ENCODE results near the gene MICAL3. TPM values are rescaled to one million over a fixed set of nuclear protein-coding genes. Genes with fewer than 3 reads are reported as not detected.

Gene MICAL3
- total and polyA plus RNA-seq, 2 of the 8 experiments (the other 6 are each of a cell fraction or from before 2014, with no cell fraction given) = 8.3 to 41.8 TPM

- no peaks in the 10 kb centered on the region for H3K9me3 ChIP-seq (ENCODE audit: insufficient read depth in 2 of 2, low read depth in 1 of 2, low read length in 1 of 2)
- H2BK12ac ChIP-seq (ENCODE audit: low read depth, low read length) = no peak overlapping the region
- no peak overlapping the region for H3K4me3 ChIP-seq (ENCODE audit: extremely low read depth in 1 of 4, insufficient read depth in 2 of 4, low read depth in 3 of 4, low read length in 4 of 4)
- no peak overlapping the region for H2BK5ac ChIP-seq (ENCODE audit: low read depth, low read length)
- no peak overlapping the region for H3K18ac ChIP-seq (ENCODE audit: extremely low read depth, low read length)
- CTCF ChIA-PET (ENCODE audit: partially characterized antibody) = no interaction called here
- no peak for FAIRE-seq
- no peaks in the 10 kb centered on the region for H3K23me2 ChIP-seq (ENCODE audit: low read depth, low read length)
- H2BK120ac ChIP-seq (replicated peaks; ENCODE audit: low read depth, low read length) = no peak overlapping the region
- H3K79me2 ChIP-seq (ENCODE audit: control insufficient read depth in 1 of 2, insufficient read depth in 2 of 2, low read length in 2 of 2) = peaks cover 5 to 74% of the 10 kb centered on the region in 2 experiments
- DNase-seq (ENCODE audit: low read depth in 1 of 2, low spot score in 2 of 2) = no peak
- H2BK15ac ChIP-seq (ENCODE audit: low read length) = no peak overlapping the region
- H4K5ac ChIP-seq (ENCODE audit: insufficient read length, low read depth, low read length) = no peak overlapping the region
- H2AK5ac ChIP-seq (ENCODE audit: low read depth, low read length) = no peak overlapping the region
- H3K79me1 ChIP-seq (ENCODE audit: low read depth, low read length) = peaks cover 26% of the 10 kb centered on the region
- 91% methylated on average over 5 of the region's 5 CpGs; no CpG with 5 or more reads in 1 of the 2 experiments for WGBS, 2 experiments (ENCODE audit: extremely low coverage in 1 of 2, insufficient coverage in 1 of 2, insufficient read length in 1 of 2, insufficient replicate concordance in 2 of 2, low coverage in 1 of 2, low lambda C conversion rate in 2 of 2, missing lambda C conversion rate in 1 of 2)
- no peak overlapping the region for H3K9ac ChIP-seq (replicated peaks in 1 of 4; ENCODE audit: extremely low read depth in 1 of 4, low read depth in 3 of 4, low read length in 3 of 4)
- H3K56ac ChIP-seq (replicated peaks; ENCODE audit: insufficient read length, low read depth, low read length) = no peak overlapping the region
- H3K4ac ChIP-seq (replicated peaks; ENCODE audit: insufficient read length, low read depth, low read length) = no peak overlapping the region
- H4K91ac ChIP-seq (replicated peaks; ENCODE audit: insufficient read length, low read length) = no peak overlapping the region
- H3K4me2 ChIP-seq (ENCODE audit: insufficient read depth in 1 of 2, low read depth in 2 of 2, low read length in 2 of 2) = no peak overlapping the region
- peaks cover 0 to 7% (median 6%) of the 10 kb centered on the region in 4 experiments; a peak in 6 of 7 replicates for H3K4me1 ChIP-seq (replicated peaks in 1 of 4; ENCODE audit: control insufficient read depth in 3 of 4, insufficient read depth in 4 of 4, low read length in 3 of 4)
- no peak overlapping the region for H3K27ac ChIP-seq (ENCODE audit: low read depth, low read length)
- H3K14ac ChIP-seq (ENCODE audit: insufficient read length) = no peak overlapping the region
- H3K23ac ChIP-seq (ENCODE audit: insufficient read length) = no peak overlapping the region
- no peak overlapping the region for H2BK20ac ChIP-seq (ENCODE audit: low read length)
- no peak overlapping the region for H4K8ac ChIP-seq (ENCODE audit: extremely low read depth, insufficient read depth, low read length)
- H3K36me3 ChIP-seq (ENCODE audit: control insufficient read depth in 2 of 4, insufficient read depth in 4 of 4, low read length in 3 of 4) = no peaks in the 10 kb centered on the region
- POLR2A ChIA-PET (ENCODE audit: partially characterized antibody) = no interaction called here
- no peaks in the 10 kb centered on the region for H3K27me3 ChIP-seq (replicated peaks in 1 of 4; ENCODE audit: control insufficient read depth in 3 of 4, extremely low read depth in 1 of 4, insufficient read depth in 3 of 4, low read length in 3 of 4)
- no peak overlapping the region for H2AFZ ChIP-seq (ENCODE audit: low read length)
- peaks cover 9 to 31% of the 10 kb centered on the region in 2 experiments for H4K20me1 ChIP-seq (replicated peaks in 1 of 2; ENCODE audit: control insufficient read depth in 1 of 2, insufficient read depth in 2 of 2, low read length in 2 of 2)
- TF ChIP-seq JUN (IDR thresholded peaks at IDR 0.05; ENCODE audit: low read depth, low read length) = no peak
- TF ChIP-seq BRCA1 (IDR thresholded peaks at IDR 0.05; ENCODE audit: low read depth, low read length) = no peak
- no peak for TF ChIP-seq SP1 (IDR thresholded peaks at IDR 0.05; ENCODE audit: low read depth, low read length)
- TF ChIP-seq, protein P1, sequence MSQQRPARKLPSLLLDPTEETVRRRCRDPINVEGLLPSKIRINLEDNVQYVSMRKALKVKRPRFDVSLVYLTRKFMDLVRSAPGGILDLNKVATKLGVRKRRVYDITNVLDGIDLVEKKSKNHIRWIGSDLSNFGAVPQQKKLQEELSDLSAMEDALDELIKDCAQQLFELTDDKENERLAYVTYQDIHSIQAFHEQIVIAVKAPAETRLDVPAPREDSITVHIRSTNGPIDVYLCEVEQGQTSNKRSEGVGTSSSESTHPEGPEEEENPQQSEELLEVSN (IDR thresholded peaks at IDR 0.05) = no peak
- TF ChIP-seq TEAD4 (IDR thresholded peaks at IDR 0.05; ENCODE audit: low read depth, low read length) = no peak
- no peak for TF ChIP-seq RXRA (IDR thresholded peaks at IDR 0.05; ENCODE audit: insufficient read depth, low read depth, low read length)
- no peak for TF ChIP-seq CBX8 (IDR thresholded peaks at IDR 0.05; ENCODE audit: borderline replicate concordance, low read depth, low read length)
- no peak for TF ChIP-seq KDM5A (IDR thresholded peaks at IDR 0.05; ENCODE audit: low read length)
- no peak for TF ChIP-seq GTF2F1 (IDR thresholded peaks at IDR 0.05; ENCODE audit: borderline replicate concordance, low read depth, low read length)
- no peak for TF ChIP-seq CHD1 (IDR thresholded peaks at IDR 0.05; ENCODE audit: low read depth, low read length)
- TF ChIP-seq MAFK (IDR thresholded peaks at IDR 0.05; ENCODE audit: low read depth, low read length) = no peak
- TF ChIP-seq BACH1 (IDR thresholded peaks at IDR 0.05; ENCODE audit: low read length) = no peak
- no peak for TF ChIP-seq SIN3A (conservative IDR thresholded peaks at IDR 0.05 in 1 of 2, IDR thresholded peaks at IDR 0.05 in 1 of 2; ENCODE audit: low read depth in 1 of 2, low read length in 2 of 2)
- no peak for TF ChIP-seq MAX (IDR thresholded peaks at IDR 0.05)
- TF ChIP-seq RFX5 (IDR thresholded peaks at IDR 0.05; ENCODE audit: borderline replicate concordance, low read depth, low read length) = no peak
These were observed 38.8 kb downstream of the MICAL3 start for GRCh38 chr22:17985606-17986005.
